Suppressor macrophage treated with lipopolysaccharide for 4 hours (primary cell): ENCODE measurements around the gene RAB11FIP5.

Source experiments
- DNase-seq: peaks from one replicate; pipeline ENCODE4 v3.0.0-alpha.2; 2020

Gene RAB11FIP5

GRCh38 chr2:73033142-73033765 lies 79.5 kb downstream of the RAB11FIP5 start:
- DNase-seq, result no peak

- no peak for DNase-seq
These were observed 80.0 kb downstream of the RAB11FIP5 start for GRCh38 chr2:73032702-73033097.

- DNase-seq, result no peak
These were observed 80.7 kb downstream of the RAB11FIP5 start for GRCh38 chr2:73031725-73032701.

GRCh38 chr2:73031095-73031678 lies 81.6 kb downstream of the RAB11FIP5 start:
- DNase-seq, result no peak

GRCh38 chr2:73028841-73029240 lies 83.9 kb downstream of the RAB11FIP5 start:
- no peak for DNase-seq

GRCh38 chr2:73027340-73027739 lies 85.4 kb downstream of the RAB11FIP5 start:
- DNase-seq, result no peak

GRCh38 chr2:73023497-73023896 lies 89.3 kb downstream of the RAB11FIP5 start:
- no peak for DNase-seq
